WI38 (cell line): ENCODE results near the gene SLC16A13.
"Not testable (repeated sequence)": the region's sequence is repeated elsewhere in the genome, so short reads cannot be mapped to it uniquely, and the experiment has no call there.

Experiments
- H3K4me3 ChIP-seq: 2 replicates; pipeline ENCODE4 v1.5.1; 2011; ENCODE audit warnings: low read depth, mild to moderate bottlenecking, control low read depth, low read length
- TF ChIP-seq, protein P1 (sequence below): IDR thresholded peaks from 2 replicates; pipeline ENCODE4 v1.5.1; 2012; ENCODE audit warnings: low read depth, mild to moderate bottlenecking, control low read depth, low read length

The SLC16A13 gene

DNA sequence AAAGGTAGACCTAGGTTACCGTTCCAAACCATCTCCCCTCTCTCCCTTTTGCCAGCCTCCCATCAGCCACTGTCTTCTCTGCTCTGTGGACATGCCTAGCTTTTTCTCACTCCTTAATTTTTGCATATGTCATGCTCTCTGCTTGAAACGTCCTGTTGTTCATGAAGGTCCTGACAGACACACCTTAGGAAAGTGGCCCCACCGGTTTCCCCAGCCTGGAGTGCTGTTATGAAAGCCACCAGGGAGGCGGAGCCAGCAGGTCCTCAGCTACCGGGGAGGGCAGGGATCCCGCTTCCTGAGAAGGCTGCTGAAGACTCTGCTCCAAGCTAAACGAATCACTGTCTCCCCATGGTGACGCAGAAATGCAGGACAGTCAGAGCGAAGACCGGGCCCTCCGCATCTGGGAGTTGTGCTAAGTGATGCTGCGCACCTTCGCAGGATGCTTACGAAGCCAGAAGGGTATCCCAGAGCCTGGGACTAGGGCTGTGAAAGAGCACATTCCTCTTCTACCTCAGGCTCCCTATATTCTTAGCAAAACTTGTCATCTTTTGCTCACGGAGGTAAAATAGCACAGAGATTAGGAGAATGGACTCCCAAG, 10.4 kb downstream of the SLC16A13 start:
- TF ChIP-seq, protein P1, sequence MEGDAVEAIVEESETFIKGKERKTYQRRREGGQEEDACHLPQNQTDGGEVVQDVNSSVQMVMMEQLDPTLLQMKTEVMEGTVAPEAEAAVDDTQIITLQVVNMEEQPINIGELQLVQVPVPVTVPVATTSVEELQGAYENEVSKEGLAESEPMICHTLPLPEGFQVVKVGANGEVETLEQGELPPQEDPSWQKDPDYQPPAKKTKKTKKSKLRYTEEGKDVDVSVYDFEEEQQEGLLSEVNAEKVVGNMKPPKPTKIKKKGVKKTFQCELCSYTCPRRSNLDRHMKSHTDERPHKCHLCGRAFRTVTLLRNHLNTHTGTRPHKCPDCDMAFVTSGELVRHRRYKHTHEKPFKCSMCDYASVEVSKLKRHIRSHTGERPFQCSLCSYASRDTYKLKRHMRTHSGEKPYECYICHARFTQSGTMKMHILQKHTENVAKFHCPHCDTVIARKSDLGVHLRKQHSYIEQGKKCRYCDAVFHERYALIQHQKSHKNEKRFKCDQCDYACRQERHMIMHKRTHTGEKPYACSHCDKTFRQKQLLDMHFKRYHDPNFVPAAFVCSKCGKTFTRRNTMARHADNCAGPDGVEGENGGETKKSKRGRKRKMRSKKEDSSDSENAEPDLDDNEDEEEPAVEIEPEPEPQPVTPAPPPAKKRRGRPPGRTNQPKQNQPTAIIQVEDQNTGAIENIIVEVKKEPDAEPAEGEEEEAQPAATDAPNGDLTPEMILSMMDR = no peak

GRCh38 chr17:7046725-7047397, 11.0 kb downstream of the SLC16A13 start:
- not testable (repeated sequence) for H3K4me3 ChIP-seq

More for the DNA sequence above, 10.4 kb downstream of the SLC16A13 start:
- H3K4me3 ChIP-seq = no peak overlapping the region

GRCh38 chr17:7047566-7047965, 11.8 kb downstream of the SLC16A13 start:
- TF ChIP-seq, protein P1 = no peak

GRCh38 chr17:7048968-7049367, 13.2 kb downstream of the SLC16A13 start:
- no peak overlapping the region for H3K4me3 ChIP-seq
- TF ChIP-seq, protein P1 = no peak

More at GRCh38 chr17:7047566-7047965, 11.8 kb downstream of the SLC16A13 start:
- H3K4me3 ChIP-seq = no peak overlapping the region

GRCh38 chr17:7050583-7050982, 14.8 kb downstream of the SLC16A13 start:
- H3K4me3 ChIP-seq = not testable (repeated sequence)

- no peak overlapping the region for H3K4me3 ChIP-seq
- TF ChIP-seq, protein P1 = no peak
These were observed 20.6 kb downstream of the SLC16A13 start for GRCh38 chr17:7056386-7056785.

DNA sequence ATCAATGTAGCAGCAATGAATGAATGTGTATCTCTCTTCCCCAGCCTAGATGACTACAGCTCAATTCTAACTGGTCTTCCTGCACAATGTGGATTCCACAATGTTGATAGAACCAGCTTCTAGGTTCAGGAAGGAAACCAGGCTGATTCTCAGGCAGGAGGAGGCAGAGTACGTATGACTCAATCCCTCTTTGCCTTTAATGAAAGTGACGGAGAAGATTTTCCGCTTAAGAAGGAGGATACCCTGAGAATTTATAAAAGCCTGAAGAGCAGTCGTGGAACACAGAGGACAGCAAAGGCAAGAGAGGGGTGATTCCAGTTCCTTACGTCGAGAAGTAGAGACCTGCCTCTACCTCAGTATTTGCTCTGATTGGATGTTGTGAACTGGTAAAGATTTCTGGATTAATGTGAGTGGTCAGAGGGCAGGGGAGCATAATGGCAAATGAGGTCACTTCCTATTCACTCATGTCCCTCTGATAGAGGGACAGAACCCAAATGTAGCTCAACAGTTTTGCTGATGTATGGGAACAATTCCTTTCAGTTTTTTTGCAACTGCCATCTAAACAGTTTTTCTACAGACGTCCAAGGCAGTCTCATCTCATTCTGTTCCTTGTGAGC, 23.1 kb downstream of the SLC16A13 start:
- H3K4me3 ChIP-seq = no peak overlapping the region
- TF ChIP-seq, protein P1 = no peak

DNA sequence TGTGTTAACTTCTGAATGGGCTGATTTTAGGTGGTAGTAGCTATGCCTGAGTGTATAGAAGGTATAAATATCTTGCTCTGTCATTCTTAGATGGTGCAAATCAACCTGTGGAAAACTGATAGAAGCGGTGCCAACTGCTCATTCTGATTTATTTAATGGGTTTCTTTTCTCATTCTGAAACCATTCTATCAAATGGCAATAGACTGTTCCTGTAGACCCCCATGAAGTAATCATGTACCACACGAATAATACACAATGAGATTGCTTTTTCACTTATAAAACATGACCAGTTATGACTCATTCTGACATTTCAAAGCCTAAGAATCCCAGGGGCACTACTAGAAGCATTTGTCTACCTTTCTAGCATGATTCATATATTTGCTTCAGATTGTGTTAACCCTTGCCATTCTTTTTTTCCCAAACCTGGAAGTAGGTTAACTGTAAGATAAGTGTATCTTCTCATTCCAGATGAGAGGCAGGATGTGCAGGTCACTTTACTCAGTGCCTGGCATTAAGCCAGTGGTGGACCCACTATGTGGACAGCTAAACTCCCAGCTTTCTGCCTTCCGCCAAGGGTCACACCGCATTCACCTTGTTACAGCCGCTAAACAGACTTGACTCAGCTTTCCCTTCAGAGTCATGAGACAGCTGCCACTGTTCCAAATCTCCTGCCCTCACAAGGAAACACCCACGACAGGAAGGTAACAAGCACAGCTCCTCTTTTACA, 24.5 kb downstream of the SLC16A13 start:
- H3K4me3 ChIP-seq = no peak overlapping the region
- TF ChIP-seq, protein P1 = no peak
